IPS-11a (cell line): Measurements from ENCODE around the gene SEC23B.
"Not testable (repeated sequence)": the region's sequence is repeated elsewhere in the genome, so short reads cannot be mapped to it uniquely, and the experiment has no call there.

Source experiments
- H3K4me3 ChIP-seq: one replicate; pipeline ENCODE4 v1.5.1; 2013; ENCODE audit warnings: low read depth, low read length, control low read depth

The SEC23B gene

DNA sequence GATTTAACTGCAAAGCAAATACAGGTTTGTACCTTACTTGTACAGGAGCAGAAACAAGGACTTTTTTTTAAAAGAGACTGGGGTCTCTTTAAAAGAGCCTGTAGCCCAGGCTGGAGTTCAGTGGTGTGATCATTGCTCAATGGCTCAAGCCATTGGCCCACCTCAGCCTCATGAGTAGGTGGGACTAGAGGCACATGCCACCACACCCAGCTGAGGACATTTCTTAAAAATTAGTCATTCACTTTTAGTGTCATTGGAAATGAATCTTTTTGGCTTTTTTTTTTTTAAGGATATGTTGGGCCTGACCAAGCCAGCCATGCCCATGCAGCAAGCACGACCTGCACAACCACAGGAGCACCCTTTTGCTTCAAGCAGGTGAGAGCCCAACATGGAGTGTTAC is 16.9 kb downstream of the SEC23B start:
- H3K4me3 ChIP-seq = no peak overlapping the region

- not testable (repeated sequence) for H3K4me3 ChIP-seq
Observed at GRCh38 chr20:18526761-18527160, 19.0 kb downstream of the SEC23B start.

DNA sequence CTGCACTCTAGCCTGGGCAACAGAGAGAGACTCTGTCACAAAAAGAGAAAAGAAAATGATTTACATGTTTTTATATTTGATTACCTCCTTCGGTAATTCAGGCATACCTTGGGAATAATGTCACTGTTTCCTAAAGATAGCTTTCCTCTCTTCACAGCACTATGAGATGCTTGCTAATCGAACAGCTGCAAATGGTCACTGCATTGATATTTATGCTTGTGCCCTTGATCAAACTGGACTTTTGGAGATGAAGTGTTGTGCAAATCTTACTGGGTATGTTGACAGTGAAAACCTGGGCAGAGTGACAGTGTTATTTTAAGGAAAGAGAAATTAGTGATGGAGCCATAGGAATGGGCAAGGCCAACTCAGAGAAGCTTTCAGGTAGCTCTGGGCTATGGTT is 19.6 kb downstream of the SEC23B start:
- no peak overlapping the region for H3K4me3 ChIP-seq

DNA sequence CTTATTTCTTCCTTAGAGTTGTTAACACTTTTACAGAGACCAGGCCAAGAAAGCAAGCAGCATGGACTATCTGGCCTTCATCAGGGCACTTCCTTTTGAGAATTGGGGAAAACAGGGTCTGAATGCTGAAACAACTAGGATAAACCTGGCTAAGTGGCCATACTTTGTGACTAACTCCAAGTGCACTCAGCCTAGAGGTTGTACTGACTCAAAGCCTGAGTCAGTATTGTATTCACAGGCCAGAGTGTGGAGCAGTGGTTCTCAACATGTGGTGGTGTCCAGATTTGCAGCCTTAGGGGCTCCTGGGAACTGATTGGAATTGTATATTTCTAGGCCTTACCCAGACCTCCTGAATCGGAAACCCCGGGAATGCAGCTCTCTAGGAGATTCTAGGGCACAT is 20.1 kb downstream of the SEC23B start:
- no peak overlapping the region for H3K4me3 ChIP-seq

- no peak overlapping the region for H3K4me3 ChIP-seq
Observed at GRCh38 chr20:18529041-18529440, 21.3 kb downstream of the SEC23B start.

DNA sequence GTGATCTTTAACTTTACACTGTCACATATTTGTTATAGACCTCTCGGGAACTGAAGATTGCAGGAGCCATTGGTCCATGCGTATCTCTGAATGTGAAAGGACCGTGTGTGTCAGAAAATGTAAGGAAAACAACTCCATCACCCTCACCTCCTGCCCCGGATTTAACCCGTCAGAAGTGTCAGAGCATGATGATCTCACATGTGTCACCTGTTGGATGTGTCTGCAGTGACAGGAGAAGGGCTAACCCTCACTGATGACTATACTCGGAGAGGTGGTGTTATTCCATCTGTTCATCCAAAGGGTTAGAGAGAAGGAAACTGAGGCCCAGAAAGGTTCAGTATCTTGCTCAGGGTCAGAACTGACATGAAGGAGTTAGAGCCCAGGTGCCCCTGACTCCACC is 24.9 kb downstream of the SEC23B start:
- H3K4me3 ChIP-seq = no peak overlapping the region

- H3K4me3 ChIP-seq = no peak overlapping the region
Observed at GRCh38 chr20:18533491-18533890, 25.8 kb downstream of the SEC23B start.

DNA sequence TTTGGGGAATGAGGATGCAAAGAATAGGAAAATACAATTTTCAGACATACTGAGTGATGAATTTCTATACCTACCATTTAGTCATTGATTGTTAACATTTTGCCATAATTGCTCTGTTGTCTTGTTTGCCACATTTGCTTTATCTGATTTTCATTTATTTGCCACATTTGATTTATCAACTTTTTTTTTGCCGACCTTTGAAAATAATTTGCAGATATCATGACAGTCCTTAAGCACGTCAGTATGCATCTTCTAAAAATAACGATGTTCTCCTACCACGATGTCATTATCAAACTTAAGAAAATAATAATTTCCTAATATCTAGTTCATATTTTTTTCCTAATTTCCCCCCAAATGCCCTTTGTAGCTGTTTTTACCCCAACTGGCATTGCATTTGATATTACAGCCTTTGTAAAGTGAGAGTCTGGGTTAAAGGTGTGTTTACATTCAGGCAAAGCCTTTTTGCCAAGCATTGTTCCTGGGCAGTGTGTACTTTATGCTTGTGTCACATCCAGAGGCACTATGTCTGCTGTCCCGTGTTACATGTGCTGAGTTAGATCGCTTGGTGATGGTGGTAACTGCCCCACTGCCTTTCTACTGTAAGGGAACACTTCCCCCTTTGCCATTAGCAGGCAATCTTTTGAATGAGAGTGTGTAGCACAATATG is 26.4 kb downstream of the SEC23B start:
- no peak overlapping the region for H3K4me3 ChIP-seq

DNA sequence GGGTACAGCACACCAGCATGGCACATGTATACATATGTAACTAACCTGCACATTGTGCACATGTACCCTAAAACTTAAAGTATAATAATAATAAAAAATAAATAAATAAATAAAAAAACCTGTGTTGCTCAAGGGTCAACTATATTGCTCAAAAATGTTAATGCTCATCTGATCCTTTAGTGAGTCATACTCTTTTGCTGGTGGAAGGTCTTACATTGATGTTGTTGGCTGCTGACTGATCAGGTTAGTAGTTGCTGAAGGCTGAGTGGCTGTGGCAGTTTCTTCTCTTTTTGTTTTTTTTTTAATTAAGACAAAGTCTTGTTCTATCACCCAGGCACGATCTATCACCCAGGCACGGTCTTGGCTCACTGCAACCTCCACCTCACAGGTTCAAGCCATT is 29.9 kb downstream of the SEC23B start:
- no peak overlapping the region for H3K4me3 ChIP-seq

- H3K4me3 ChIP-seq = no peak overlapping the region
Observed at GRCh38 chr20:18541741-18542140, 34.0 kb downstream of the SEC23B start.

GRCh38 chr20:18543216-18543615 is 35.5 kb downstream of the SEC23B start:
- no peak overlapping the region for H3K4me3 ChIP-seq

DNA sequence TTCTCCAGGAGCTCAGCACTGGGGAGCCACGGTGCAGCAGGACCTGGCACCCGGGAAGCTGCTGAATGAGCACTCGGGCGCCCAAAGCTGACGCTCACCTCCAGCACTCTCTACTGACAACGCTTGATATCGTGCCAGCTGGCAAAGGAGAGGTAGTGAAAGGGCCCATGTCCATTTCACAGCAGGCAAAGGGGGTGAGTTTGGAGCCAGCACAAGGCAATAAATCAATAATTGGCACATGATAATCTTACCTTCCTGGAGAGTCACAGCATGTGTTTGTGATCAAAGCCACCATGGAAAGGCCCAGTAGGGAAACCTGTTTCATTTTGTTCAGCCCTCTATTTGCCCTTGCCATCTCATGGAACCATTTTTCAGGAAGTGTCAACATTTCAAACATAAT is 36.2 kb downstream of the SEC23B start:
- H3K4me3 ChIP-seq = no peak overlapping the region

- no peak overlapping the region for H3K4me3 ChIP-seq
Observed at GRCh38 chr20:18545566-18545965, 37.8 kb downstream of the SEC23B start.

- no peak overlapping the region for H3K4me3 ChIP-seq
Observed at GRCh38 chr20:18548465-18548864, 40.7 kb downstream of the SEC23B start.

- H3K4me3 ChIP-seq = no peak overlapping the region
Observed at GRCh38 chr20:18553746-18554145, 46.0 kb downstream of the SEC23B start.

GRCh38 chr20:18566892-18567738 is 59.4 kb downstream of the SEC23B start, which contains the start of gene SMIM26:
TSS of gene SMIM26 (plus strand) at chr20:18567432. CDS start at chr20:18567479, 47 bp downstream.
- H3K4me3 ChIP-seq = peak within 1 kb of the TSS; percentile 96

- H3K4me3 ChIP-seq = peak overlapping the region; percentile 96
Observed at GRCh38 chr20:18567739-18568091, 60.0 kb downstream of the SEC23B start.

- no peak overlapping the region for H3K4me3 ChIP-seq
Observed at GRCh38 chr20:18571009-18571408, 63.3 kb downstream of the SEC23B start.

- no peak overlapping the region for H3K4me3 ChIP-seq
Observed at GRCh38 chr20:18571578-18571977, 63.8 kb downstream of the SEC23B start.

GRCh38 chr20:18577942-18578341 is 70.2 kb downstream of the SEC23B start:
- no peak overlapping the region for H3K4me3 ChIP-seq

- no peak overlapping the region for H3K4me3 ChIP-seq
Observed at GRCh38 chr20:18578581-18578980, 70.8 kb downstream of the SEC23B start.

GRCh38 chr20:18580012-18580411 is 72.3 kb downstream of the SEC23B start:
- no peak overlapping the region for H3K4me3 ChIP-seq
